BJ (cell line): Measurements from ENCODE around the gene DLG1. TPM values are rescaled to one million over a fixed set of nuclear protein-coding genes. Genes with fewer than 3 reads are reported as not detected.

Experiments
- CTCF ChIA-PET: fragments of 350-600 bp; formaldehyde crosslinking; extraction: SDS; loops from one replicate; lab custom pipeline; 2021; ENCODE audit warnings: antibody characterized with exemption, inconsistent platforms; lab: Yijun Ruan, JAX
- POLR2A ChIA-PET: fragments of 300-600 bp; sonication (Branson Sonifier 250); formaldehyde crosslinking; extraction: SDS; loops from one replicate; lab custom pipeline; 2021; ENCODE audit warnings: antibody characterized with exemption; lab: Charles Lee
- DNase-seq: peaks from one replicate; pipeline ENCODE4 v3.0.0-alpha.2; 2011; ENCODE audit warnings: low read depth
- H3K27me3 ChIP-seq: 2 replicates; pipeline ENCODE4 v1.6.0; 2011; ENCODE audit warnings: low read length; ENCODE audit not compliant: control insufficient read depth, insufficient read depth
- H3K36me3 ChIP-seq: 2 replicates; pipeline ENCODE4 v1.5.1; 2011; ENCODE audit warnings: low read length; ENCODE audit not compliant: control insufficient read depth, insufficient read depth
- H3K4me3 ChIP-seq: 2 replicates; pipeline ENCODE4 v1.5.1; 2011; ENCODE audit warnings: low read depth, mild to moderate bottlenecking, control low read depth, low read length
- CTCF ChIP-seq: IDR thresholded peaks from 2 replicates; pipeline ENCODE4 v1.5.1; 2011; ENCODE audit warnings: low read depth, mild to moderate bottlenecking, control low read depth, inconsistent platforms, low read length, moderate library complexity; ENCODE audit not compliant: insufficient read depth
- polyA plus RNA-seq: library from polyadenylated mRNA; depleted of rRNA; stranded (reverse); fragments of >200 nt; gene quantifications from 2 replicates; pipeline ENCODE4 v1.2.3, GENCODE V29; 2011

Gene DLG1
- polyA plus RNA-seq, 1 experiment, result 40.4 TPM

DNA sequence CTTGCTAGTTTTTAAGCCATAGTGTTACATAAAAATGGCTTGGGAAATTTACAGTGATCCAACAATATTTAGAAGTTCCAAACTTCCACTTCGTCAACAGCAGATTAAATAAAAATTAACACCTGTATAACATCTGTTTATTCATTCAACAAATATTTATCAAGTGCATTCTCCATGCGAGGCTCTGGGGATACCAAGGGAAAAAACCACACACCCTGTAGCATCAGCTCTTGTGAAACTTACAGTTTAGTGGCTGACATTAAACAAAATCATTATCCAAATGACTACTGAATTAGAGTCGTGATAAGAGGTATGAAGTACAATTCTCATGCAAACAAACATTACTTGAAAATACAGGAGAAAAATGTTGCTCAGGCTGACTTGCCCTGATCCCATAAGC is 122.9 kb downstream of the DLG1 start:
- Histone ChIP-seq H3K4me3 (no peak overlapping the region), H3K27me3 (no peaks in the 10 kb centered on the region), H3K36me3 (no peaks in the 10 kb centered on the region)
- DNase-seq, result no peak
- ChIA-PET POLR2A (no interaction called here), CTCF (interaction anchor here (1.9 kb wide), 1 partner anchor 12 kb away, joined by 7 read pairs; no protein-coding TSS in a partner anchor)
- TF ChIP-seq CTCF, result no peak

DNA sequence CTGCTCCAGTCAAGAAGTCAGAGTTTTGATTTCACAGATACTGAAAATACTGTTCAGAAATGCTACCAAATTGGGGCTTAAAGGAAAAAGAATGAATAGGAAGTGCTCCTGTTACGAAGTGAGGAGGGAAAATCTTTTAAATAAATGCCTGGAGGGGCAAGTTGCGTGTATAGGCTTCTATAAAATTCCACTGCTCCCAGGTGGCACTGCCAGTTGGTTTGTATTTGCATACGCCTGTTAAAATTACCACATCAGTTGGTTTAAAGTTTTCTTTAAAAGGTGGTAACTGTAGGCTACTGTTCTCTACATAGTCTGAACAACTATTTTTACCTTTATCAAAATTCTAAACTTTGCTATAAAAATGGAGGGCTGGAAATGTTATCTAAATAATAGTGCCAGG is 123.5 kb downstream of the DLG1 start:
- DNase-seq, result no peak
- H3K4me3 ChIP-seq, result no peak overlapping the region
- no peak for TF ChIP-seq CTCF
- no peaks in the 10 kb centered on the region for H3K27me3 ChIP-seq
- POLR2A ChIA-PET, result no interaction called here
- H3K36me3 ChIP-seq, result no peaks in the 10 kb centered on the region
- CTCF ChIA-PET, result interaction anchor here (1.9 kb wide), 1 partner anchor 12 kb away, joined by 7 read pairs; no protein-coding TSS in a partner anchor

GRCh38 chr3:197173620-197174019 is 124.8 kb downstream of the DLG1 start:
- Histone ChIP-seq H3K27me3 (no peaks in the 10 kb centered on the region), H3K4me3 (no peak overlapping the region), H3K36me3 (no peaks in the 10 kb centered on the region)
- ChIA-PET CTCF (no interaction called here), POLR2A (no interaction called here)
- no peak for DNase-seq
- TF ChIP-seq CTCF, result no peak

GRCh38 chr3:197171481-197172067 is 126.8 kb downstream of the DLG1 start:
- Histone ChIP-seq H3K27me3 (no peaks in the 10 kb centered on the region), H3K4me3 (no peak overlapping the region), H3K36me3 (no peaks in the 10 kb centered on the region)
- ChIA-PET POLR2A (no interaction called here), CTCF (interaction anchor here (2.0 kb wide), 1 partner anchor 12 kb away, joined by 4 read pairs; no protein-coding TSS in a partner anchor)
- TF ChIP-seq CTCF, result no peak
- no peak for DNase-seq

DNA sequence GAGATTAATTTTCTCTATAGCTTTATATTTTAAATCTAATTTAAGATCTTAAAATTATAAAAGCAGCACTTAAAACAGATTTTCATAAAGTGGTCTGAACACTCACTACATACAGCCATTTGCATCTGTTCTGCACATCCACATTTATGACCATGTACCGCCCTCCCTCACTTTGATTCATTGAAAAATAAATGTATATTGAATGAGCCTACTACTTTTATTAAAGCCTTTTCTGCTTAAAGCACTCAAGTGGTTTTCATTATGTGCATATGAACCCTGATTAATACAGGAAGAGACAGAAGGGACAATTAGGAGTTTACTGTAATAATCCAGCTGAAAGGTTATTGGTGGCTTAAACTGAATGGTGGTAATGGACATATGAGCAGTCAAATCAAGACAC is 129.4 kb downstream of the DLG1 start:
- Histone ChIP-seq H3K27me3 (no peaks in the 10 kb centered on the region), H3K36me3 (no peaks in the 10 kb centered on the region), H3K4me3 (no peak overlapping the region)
- ChIA-PET POLR2A (interaction anchor here (0.6 kb wide), 1 partner anchor 184 kb away, joined by 3 read pairs; no protein-coding TSS in a partner anchor), CTCF (interaction anchor here (1.0 to 1.4 kb wide), 2 partner anchors 13 to 18 kb away, joined by 3 to 5 read pairs; no protein-coding TSS in a partner anchor)
- DNase-seq, result no peak
- no peak for TF ChIP-seq CTCF
